K562 (cell line): Measurements from ENCODE around the gene IL24. TPM values are rescaled to one million over a fixed set of nuclear protein-coding genes. Genes with fewer than 3 reads are reported as not detected.
A peak's percentile ranks its signal among the peaks of the same experiment; 100 is the strongest.

ENCODE experiments used
- ATAC-seq: fragments of 200-7000 bp; cut with Tn5 transposase; 3 replicates; pipeline ENCODE4 v1.9.1; 2020; ENCODE audit warnings: moderate library complexity
- BruUV-seq: library from RNA; stranded (reverse); fragments of 400-500 nt; replicated peaks from 2 replicates; lab custom pipeline; 2021; lab: Mats Ljungman, UMichigan
- CTCF ChIA-PET: fragments of 300-600 bp; formaldehyde crosslinking; extraction: SDS; loops from one replicate; lab custom pipeline; 2021; ENCODE audit warnings: low intra/inter-chr PET ratio; lab: Yijun Ruan, JAX
- POLR2A ChIA-PET: fragments of 300-600, 350-650 bp; sonication (Branson Sonifier 250); formaldehyde crosslinking; extraction: SDS; loops from one replicate; lab custom pipeline; 2021; ENCODE audit warnings: antibody characterized with exemption, inconsistent platforms; lab: Yijun Ruan, JAX
- DNase-seq, 4 experiments: peaks; one replicate each; pipeline versions ENCODE4 v3.0.0 to v3.0.0-alpha.2; 2011 to 2018; ENCODE audit warnings: low spot score in 3 of 4, mixed read lengths in 3 of 4; ENCODE audit errors: extremely low read depth in 1 of 4
- FAIRE-seq: peaks from 2 replicates; lab custom pipeline; 2011; peaks lifted over from hg19 to GRCh38; lab: Jason Lieb, UNC
- H2AFZ ChIP-seq: 2 replicates; pipeline ENCODE4 v1.6.0; 2011; ENCODE audit warnings: low read depth, low read length, control low read depth, inconsistent platforms
- H3K27ac ChIP-seq: fragments of 200-600 bp; 3 replicates; pipeline ENCODE4 v1.8.0; 2011; ENCODE audit warnings: low read depth, mild to moderate bottlenecking, control low read depth, inconsistent platforms, low read length, moderate library complexity, mixed read lengths; ENCODE audit errors: extremely low read depth
- H3K27me3 ChIP-seq, 2 experiments: fragments of 300-600 bp in 1 of 2; 2 replicates in 1 of 2; 3 replicates in 1 of 2; pipeline versions ENCODE4 v1.6.0 to v1.8.0; 2011; ENCODE audit warnings: inconsistent platforms in 2 of 2, low read length in 2 of 2, mild to moderate bottlenecking in 1 of 2, mixed read lengths in 1 of 2, moderate library complexity in 1 of 2; ENCODE audit not compliant: control insufficient read depth in 2 of 2, insufficient read depth in 2 of 2
- H3K36me3 ChIP-seq: fragments of 300-600 bp; 3 replicates; pipeline ENCODE4 v1.8.0; 2011; ENCODE audit warnings: mild to moderate bottlenecking, low read length, inconsistent platforms; ENCODE audit not compliant: control insufficient read depth, insufficient read depth
- H3K4me1 ChIP-seq, 2 experiments: fragments of 200-600 bp in 1 of 2; replicated peaks in 1 of 2; 2 replicates in 1 of 2; 3 replicates in 1 of 2; pipeline versions ENCODE4 v1.5.1 to v1.8.0; 2011; ENCODE audit warnings: inconsistent platforms in 2 of 2, low read length in 2 of 2, mild to moderate bottlenecking in 1 of 2, mixed read lengths in 1 of 2, moderate library complexity in 1 of 2; ENCODE audit not compliant: control insufficient read depth in 2 of 2, insufficient read depth in 2 of 2
- H3K4me2 ChIP-seq: 2 replicates; pipeline ENCODE4 v1.6.1; 2011; ENCODE audit warnings: low read length, control low read depth, inconsistent platforms, mixed read lengths; ENCODE audit not compliant: insufficient read depth
- H3K4me3 ChIP-seq: fragments of 200-600 bp; sonication (generic), shearing (Covaris generic); 2 replicates; pipeline ENCODE4 v1.5.1; 2016; ENCODE audit warnings: control low read depth, inconsistent platforms
- H3K79me2 ChIP-seq: fragments of 200-600 bp; 3 replicates; pipeline ENCODE4 v1.8.0; 2011; ENCODE audit warnings: low read length, inconsistent platforms; ENCODE audit not compliant: control insufficient read depth, insufficient read depth
- H3K9ac ChIP-seq, 2 experiments: 2 replicates each; pipeline versions ENCODE4 v1.6.0 to v1.6.1; 2011; ENCODE audit warnings: low read depth in 2 of 2, low read length in 2 of 2, control low read depth in 1 of 2, inconsistent platforms in 1 of 2, mild to moderate bottlenecking in 1 of 2, mixed read lengths in 1 of 2; ENCODE audit not compliant: insufficient read depth in 1 of 2
- H3K9me1 ChIP-seq: one replicate; pipeline ENCODE4 v1.6.0; 2011; ENCODE audit warnings: inconsistent platforms, mild to moderate bottlenecking, low read length, moderate library complexity; ENCODE audit not compliant: control insufficient read depth, insufficient read depth
- H3K9me3 ChIP-seq: replicated peaks from 2 replicates; pipeline ENCODE4 v1.5.1; 2011; ENCODE audit warnings: low read depth, low read length, inconsistent platforms; ENCODE audit not compliant: control insufficient read depth, insufficient read depth
- H4K20me1 ChIP-seq: replicated peaks from 2 replicates; pipeline ENCODE4 v1.6.1; 2011; ENCODE audit warnings: low read length, inconsistent platforms, mixed read lengths; ENCODE audit not compliant: control insufficient read depth, insufficient read depth
- ATF1 ChIP-seq, 2 experiments: fragments of 450-650 bp in 1 of 2; IDR thresholded peaks; 2 replicates each; pipeline ENCODE4 v1.6.1; 2016; ENCODE audit warnings: missing compliant biosample characterization in 1 of 2, missing genetic modification characterization in 1 of 2
- GTF2E2 ChIP-seq: fragments of 200-800 bp; sonication (Bioruptor generic); IDR thresholded peaks from 2 replicates; pipeline ENCODE4 v1.6.1; 2016; ENCODE audit warnings: missing genetic modification characterization, missing compliant biosample characterization
- PURB ChIP-seq: sonication (generic); formaldehyde crosslinking; IDR thresholded peaks from 2 replicates; pipeline ENCODE4 v1.9.0; 2021; ENCODE audit warnings: low read depth, mild to moderate bottlenecking, missing genetic modification reagents
- RAD21 ChIP-seq, 2 experiments: fragments of 250-450 bp in 1 of 2; fragments of 450-650 bp in 1 of 2; sonication (Bioruptor Pico) in 1 of 2; formaldehyde crosslinking in 1 of 2; IDR thresholded peaks in 1 of 2; conservative IDR thresholded peaks in 1 of 2; 2 replicates each; pipeline versions ENCODE4 v1.4.0 to v1.8.0; 2020 to 2022; ENCODE audit warnings: mild to moderate bottlenecking in 2 of 2, moderate library complexity in 1 of 2
- ZNF146 ChIP-seq: IDR thresholded peaks from one replicate; pipeline ENCODE4 v1.6.1; 2018; ENCODE audit warnings: missing compliant biosample characterization; ENCODE audit not compliant: unreplicated experiment
- ZNF589 ChIP-seq: fragments of 200-800 bp; sonication (Bioruptor generic); IDR thresholded peaks from 2 replicates; pipeline ENCODE4 v1.6.1; 2016; ENCODE audit warnings: low read depth, missing genetic modification characterization, missing compliant biosample characterization
- ZZZ3 ChIP-seq: fragments of 450-650 bp; IDR thresholded peaks from 2 replicates; pipeline ENCODE4 v1.6.1; 2016; ENCODE audit warnings: antibody characterized with exemption, mild to moderate bottlenecking, moderate library complexity
- WGBS: fragments of 100-300 bp; shearing (Covaris generic); methylation state at CpG from one replicate; pipeline ENCODE4 v1.1.6; 2016; ENCODE audit warnings: low coverage, mixed read lengths; ENCODE audit not compliant: insufficient coverage; ENCODE audit errors: missing lambda C conversion rate; 5-methylcytosine and 5-hydroxymethylcytosine counted together
- in situ Hi-C: fragments of 300-500 bp; cut with MboI; formaldehyde crosslinking; loops from 4 replicates; pipeline ENCODE4 v1.15.0; 2018; ENCODE audit warnings: inconsistent platforms, mixed read lengths
- intact Hi-C: fragments of 100-400 bp; cut with micrococcal nuclease; formaldehyde crosslinking; loops from 2 replicates; pipeline ENCODE4 v1.14.2; 2022
- polyA plus RNA-seq, 8 experiments: library from polyadenylated mRNA; depleted of rRNA in 4 of 8; stranded (reverse) in 5 of 8; unstranded in 3 of 8; fragments of >200 nt; fragmentation: Nextera tagmentation in 2 of 8; fragmentation: Illumina TruSeq in 1 of 8; extraction: Ambion mirVana in 2 of 8; extraction: Trizol in 1 of 8; gene quantifications; 2 replicates each; pipeline versions ENCODE4 v1.2.1 to v1.2.3, GENCODE V29; 2011 to 2014; ENCODE audit warnings: inconsistent platforms in 1 of 8, missing spikeins in 1 of 8
- total RNA-seq, 7 experiments: library from RNA; depleted of rRNA in 6 of 7; stranded (reverse); fragments of >200 nt in 6 of 7; fragmentation: Illumina TruSeq in 2 of 7; extraction: Trizol in 2 of 7; gene quantifications; 2 replicates each; pipeline versions ENCODE4 v1.2.1 to v1.2.3, GENCODE V29; 2011 to 2021; ENCODE audit warnings: low replicate concordance in 1 of 7
- TF ChIP-seq, protein P1 (sequence below): sonication (generic); formaldehyde crosslinking; IDR thresholded peaks from 2 replicates; pipeline ENCODE4 v1.8.0; 2022; ENCODE audit warnings: mild to moderate bottlenecking, missing genetic modification reagents
- TF ChIP-seq, protein P2 (sequence below), 2 experiments: IDR thresholded peaks in 1 of 2; conservative IDR thresholded peaks in 1 of 2; 2 replicates each; pipeline ENCODE4 v1.6.1; 2016; ENCODE audit warnings: low read depth in 2 of 2, mild to moderate bottlenecking in 1 of 2, missing compliant biosample characterization in 1 of 2, missing genetic modification characterization in 1 of 2, moderate library complexity in 1 of 2
- TF ChIP-seq, protein P3 (sequence below): fragments of 200-800 bp; sonication (Bioruptor generic); IDR thresholded peaks from 2 replicates; pipeline ENCODE4 v1.6.1; 2017; ENCODE audit warnings: missing genetic modification characterization, missing compliant biosample characterization
- TF ChIP-seq, protein P4 (sequence below): fragments of 450-650 bp; IDR thresholded peaks from 2 replicates; pipeline ENCODE4 v1.7.0; 2016; ENCODE audit warnings: borderline replicate concordance
- TF ChIP-seq, protein P5 (sequence below): sonication (generic); formaldehyde crosslinking; IDR thresholded peaks from 2 replicates; pipeline ENCODE4 v1.5.0; 2020; ENCODE audit warnings: missing genetic modification reagents

The IL24 gene
- total and polyA plus RNA-seq, 9 of the 15 experiments (the other 6 are each of a cell fraction or from before 2014, with no cell fraction given): 0.04 to 0.19 TPM; not detected in 7

DNA sequence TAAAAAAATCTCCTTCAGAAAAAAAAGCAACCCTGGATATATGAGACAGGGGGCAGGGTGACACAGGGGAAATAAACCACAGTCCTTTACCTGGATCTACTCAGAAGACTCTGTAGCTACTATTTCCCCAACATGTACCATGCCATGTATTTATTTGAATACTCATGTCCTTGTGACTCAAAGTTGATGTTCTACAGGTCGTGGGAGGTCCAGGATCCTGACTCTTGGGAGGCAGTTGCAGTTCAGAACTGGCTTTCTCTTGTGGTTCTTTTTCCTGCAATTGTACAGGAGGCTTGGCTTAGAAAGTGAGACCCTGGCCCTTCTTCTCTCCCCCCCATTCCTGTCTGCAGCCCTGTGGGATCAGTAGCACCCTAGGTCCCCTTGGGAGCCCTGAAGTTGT, 5.8 kb upstream of the IL24 start:
- Histone ChIP-seq H3K27me3 (peaks cover 36 to 38% of the 10 kb centered on the region in 2 experiments), H4K20me1 (no peaks in the 10 kb centered on the region), H3K9me1 (no peaks in the 10 kb centered on the region), H3K79me2 (no peaks in the 10 kb centered on the region), H3K4me2 (no peak overlapping the region), H3K9me3 (no peaks in the 10 kb centered on the region), H3K9ac (no peak overlapping the region), H3K27ac (no peak overlapping the region)
- ATAC-seq: no peak
- no TSS peak for BruUV-seq
- in situ Hi-C loops: no loop called here
- CTCF ChIA-PET: interaction anchor here (1.4 kb wide), 1 partner anchor 21 kb away, joined by 5 read pairs; no protein-coding TSS in a partner anchor
- TF ChIP-seq ZZZ3: no peak
- TF ChIP-seq, protein P1, sequence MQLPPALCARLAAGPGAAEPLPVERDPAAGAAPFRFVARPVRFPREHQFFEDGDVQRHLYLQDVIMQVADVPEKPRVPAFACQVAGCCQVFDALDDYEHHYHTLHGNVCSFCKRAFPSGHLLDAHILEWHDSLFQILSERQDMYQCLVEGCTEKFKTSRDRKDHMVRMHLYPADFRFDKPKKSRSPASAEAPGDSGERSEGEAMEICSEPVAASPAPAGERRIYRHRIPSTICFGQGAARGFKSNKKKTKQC (CRISPR knock-in tag): no peak
- TF ChIP-seq, protein P2, sequence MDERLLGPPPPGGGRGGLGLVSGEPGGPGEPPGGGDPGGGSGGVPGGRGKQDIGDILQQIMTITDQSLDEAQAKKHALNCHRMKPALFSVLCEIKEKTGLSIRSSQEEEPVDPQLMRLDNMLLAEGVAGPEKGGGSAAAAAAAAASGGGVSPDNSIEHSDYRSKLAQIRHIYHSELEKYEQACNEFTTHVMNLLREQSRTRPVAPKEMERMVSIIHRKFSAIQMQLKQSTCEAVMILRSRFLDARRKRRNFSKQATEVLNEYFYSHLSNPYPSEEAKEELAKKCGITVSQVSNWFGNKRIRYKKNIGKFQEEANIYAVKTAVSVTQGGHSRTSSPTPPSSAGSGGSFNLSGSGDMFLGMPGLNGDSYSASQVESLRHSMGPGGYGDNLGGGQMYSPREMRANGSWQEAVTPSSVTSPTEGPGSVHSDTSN (CRISPR knock-in tag; IDR thresholded peaks at IDR 0.05; ENCODE audit: low read depth): no peak
- TF ChIP-seq, protein P2 (tag; conservative IDR thresholded peaks at IDR 0.05; ENCODE audit: low read depth): no peak
- no peak for TF ChIP-seq ATF1 (CRISPR knock-in tag; IDR thresholded peaks at IDR 0.05)
- no peak for TF ChIP-seq ATF1 (tag; IDR thresholded peaks at IDR 0.05)
- peak in 1 of 2 experiments; percentile 2; a peak in 1 of 4 replicates for TF ChIP-seq RAD21 (CRISPR knock-in tag; conservative IDR thresholded peaks at IDR 0.05 in 1 of 2, IDR thresholded peaks at IDR 0.05 in 1 of 2)
- TF ChIP-seq, protein P3, sequence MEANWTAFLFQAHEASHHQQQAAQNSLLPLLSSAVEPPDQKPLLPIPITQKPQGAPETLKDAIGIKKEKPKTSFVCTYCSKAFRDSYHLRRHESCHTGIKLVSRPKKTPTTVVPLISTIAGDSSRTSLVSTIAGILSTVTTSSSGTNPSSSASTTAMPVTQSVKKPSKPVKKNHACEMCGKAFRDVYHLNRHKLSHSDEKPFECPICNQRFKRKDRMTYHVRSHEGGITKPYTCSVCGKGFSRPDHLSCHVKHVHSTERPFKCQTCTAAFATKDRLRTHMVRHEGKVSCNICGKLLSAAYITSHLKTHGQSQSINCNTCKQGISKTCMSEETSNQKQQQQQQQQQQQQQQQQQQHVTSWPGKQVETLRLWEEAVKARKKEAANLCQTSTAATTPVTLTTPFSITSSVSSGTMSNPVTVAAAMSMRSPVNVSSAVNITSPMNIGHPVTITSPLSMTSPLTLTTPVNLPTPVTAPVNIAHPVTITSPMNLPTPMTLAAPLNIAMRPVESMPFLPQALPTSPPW (CRISPR knock-in tag): no peak
- TF ChIP-seq ZNF146 (CRISPR knock-in tag): no peak
- peak; percentile 78; the same call in 1 of the 2 replicates for TF ChIP-seq GTF2E2
- no peak for TF ChIP-seq PURB
- TF ChIP-seq, protein P4, sequence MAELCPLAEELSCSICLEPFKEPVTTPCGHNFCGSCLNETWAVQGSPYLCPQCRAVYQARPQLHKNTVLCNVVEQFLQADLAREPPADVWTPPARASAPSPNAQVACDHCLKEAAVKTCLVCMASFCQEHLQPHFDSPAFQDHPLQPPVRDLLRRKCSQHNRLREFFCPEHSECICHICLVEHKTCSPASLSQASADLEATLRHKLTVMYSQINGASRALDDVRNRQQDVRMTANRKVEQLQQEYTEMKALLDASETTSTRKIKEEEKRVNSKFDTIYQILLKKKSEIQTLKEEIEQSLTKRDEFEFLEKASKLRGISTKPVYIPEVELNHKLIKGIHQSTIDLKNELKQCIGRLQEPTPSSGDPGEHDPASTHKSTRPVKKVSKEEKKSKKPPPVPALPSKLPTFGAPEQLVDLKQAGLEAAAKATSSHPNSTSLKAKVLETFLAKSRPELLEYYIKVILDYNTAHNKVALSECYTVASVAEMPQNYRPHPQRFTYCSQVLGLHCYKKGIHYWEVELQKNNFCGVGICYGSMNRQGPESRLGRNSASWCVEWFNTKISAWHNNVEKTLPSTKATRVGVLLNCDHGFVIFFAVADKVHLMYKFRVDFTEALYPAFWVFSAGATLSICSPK: no peak
- TF ChIP-seq, protein P5, sequence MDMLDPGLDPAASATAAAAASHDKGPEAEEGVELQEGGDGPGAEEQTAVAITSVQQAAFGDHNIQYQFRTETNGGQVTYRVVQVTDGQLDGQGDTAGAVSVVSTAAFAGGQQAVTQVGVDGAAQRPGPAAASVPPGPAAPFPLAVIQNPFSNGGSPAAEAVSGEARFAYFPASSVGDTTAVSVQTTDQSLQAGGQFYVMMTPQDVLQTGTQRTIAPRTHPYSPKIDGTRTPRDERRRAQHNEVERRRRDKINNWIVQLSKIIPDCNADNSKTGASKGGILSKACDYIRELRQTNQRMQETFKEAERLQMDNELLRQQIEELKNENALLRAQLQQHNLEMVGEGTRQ (CRISPR knock-in tag): no peak
- 0 out of 2 replicates have a peak, but pooled peaks have one; percentile 11 for TF ChIP-seq ZNF589 (CRISPR knock-in tag)
- TF ChIP-seq, all 486 proteins: peak for 3
- intact Hi-C loops: no loop called here
- H2AFZ ChIP-seq: no peak overlapping the region
- no peaks in the 10 kb centered on the region for H3K36me3 ChIP-seq
- H3K4me3 ChIP-seq: no peak overlapping the region
- H3K4me1 ChIP-seq: peaks cover 0 to 12% of the 10 kb centered on the region in 2 experiments; a peak in 4 of 5 replicates
- FAIRE-seq: no peak
- POLR2A ChIA-PET: no interaction called here
- no peak for DNase-seq
- WGBS: 0% methylated on average over 1 of the region's 1 CpG
